NCI-H226 (cell line): ENCODE results near the gene RPS17.
"Not testable (repeated sequence)": the region's sequence is repeated elsewhere in the genome, so short reads cannot be mapped to it uniquely, and the experiment has no call there.

Experiments
- DNase-seq: peaks from one replicate; pipeline ENCODE4 v3.0.0-alpha.2; 2015

The RPS17 gene

GRCh38 chr15:82545002-82545401, 4.7 kb upstream of the RPS17 start:
- DNase-seq: no peak

- no peak for DNase-seq
Observed at GRCh38 chr15:82544431-82544830, 4.2 kb upstream of the RPS17 start.

GRCh38 chr15:82543160-82543559, 2.9 kb upstream of the RPS17 start:
- no peak for DNase-seq

GRCh38 chr15:82540984-82541431, 751 bp upstream of the RPS17 start:
- no peak for DNase-seq

GRCh38 chr15:82539691-82540054, 584 bp downstream of the RPS17 start:
- DNase-seq: no peak

- no peak for DNase-seq
Observed at GRCh38 chr15:82538961-82539690, 1.1 kb downstream of the RPS17 start.

GRCh38 chr15:82537351-82537908, 2.8 kb downstream of the RPS17 start:
- no peak for DNase-seq

GRCh38 chr15:82536409-82537350, 3.6 kb downstream of the RPS17 start:
- DNase-seq: no peak

GRCh38 chr15:82535566-82536408, 4.5 kb downstream of the RPS17 start:
- no peak for DNase-seq

- DNase-seq: not testable (repeated sequence)
Observed at GRCh38 chr15:82535151-82535550, 5.1 kb downstream of the RPS17 start.

- not testable (repeated sequence) for DNase-seq
Observed at GRCh38 chr15:82534457-82534861, 5.8 kb downstream of the RPS17 start.

- no peak for DNase-seq
Observed at GRCh38 chr15:82533801-82534200, 6.5 kb downstream of the RPS17 start.

GRCh38 chr15:82532991-82533481, 7.2 kb downstream of the RPS17 start:
- no peak for DNase-seq

GRCh38 chr15:82532383-82532990, 7.8 kb downstream of the RPS17 start:
- no peak for DNase-seq

GRCh38 chr15:82531496-82532382, 8.5 kb downstream of the RPS17 start:
- DNase-seq: no peak

GRCh38 chr15:82530606-82531379, 9.5 kb downstream of the RPS17 start:
- DNase-seq: peak; percentile 40

GRCh38 chr15:82530006-82530405, 10.3 kb downstream of the RPS17 start:
- no peak for DNase-seq

GRCh38 chr15:82513587-82513986, 26.7 kb downstream of the RPS17 start:
- not testable (repeated sequence) for DNase-seq

- peak; percentile 1 for DNase-seq
Observed at GRCh38 chr15:82507693-82508092, 32.6 kb downstream of the RPS17 start.

GRCh38 chr15:82507087-82507486, 33.2 kb downstream of the RPS17 start:
- DNase-seq: not testable (repeated sequence)
